Measurements from ENCODE around the gene PGBD5.
"Not testable (repeated sequence)": the region's sequence is repeated elsewhere in the genome, so short reads cannot be mapped to it uniquely, and the experiment has no call there.

Gene PGBD5, protein sequence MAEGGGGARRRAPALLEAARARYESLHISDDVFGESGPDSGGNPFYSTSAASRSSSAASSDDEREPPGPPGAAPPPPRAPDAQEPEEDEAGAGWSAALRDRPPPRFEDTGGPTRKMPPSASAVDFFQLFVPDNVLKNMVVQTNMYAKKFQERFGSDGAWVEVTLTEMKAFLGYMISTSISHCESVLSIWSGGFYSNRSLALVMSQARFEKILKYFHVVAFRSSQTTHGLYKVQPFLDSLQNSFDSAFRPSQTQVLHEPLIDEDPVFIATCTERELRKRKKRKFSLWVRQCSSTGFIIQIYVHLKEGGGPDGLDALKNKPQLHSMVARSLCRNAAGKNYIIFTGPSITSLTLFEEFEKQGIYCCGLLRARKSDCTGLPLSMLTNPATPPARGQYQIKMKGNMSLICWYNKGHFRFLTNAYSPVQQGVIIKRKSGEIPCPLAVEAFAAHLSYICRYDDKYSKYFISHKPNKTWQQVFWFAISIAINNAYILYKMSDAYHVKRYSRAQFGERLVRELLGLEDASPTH

GRCh38 chr1:230426246-230427093, at the start of gene PGBD5:
Gene PGBD5, minus strand, starts transcription at chr1:230426332. Its CDS starts 404 bp downstream, at chr1:230425928.
- DNase-seq, result peak; percentile 5 to 16

DNA sequence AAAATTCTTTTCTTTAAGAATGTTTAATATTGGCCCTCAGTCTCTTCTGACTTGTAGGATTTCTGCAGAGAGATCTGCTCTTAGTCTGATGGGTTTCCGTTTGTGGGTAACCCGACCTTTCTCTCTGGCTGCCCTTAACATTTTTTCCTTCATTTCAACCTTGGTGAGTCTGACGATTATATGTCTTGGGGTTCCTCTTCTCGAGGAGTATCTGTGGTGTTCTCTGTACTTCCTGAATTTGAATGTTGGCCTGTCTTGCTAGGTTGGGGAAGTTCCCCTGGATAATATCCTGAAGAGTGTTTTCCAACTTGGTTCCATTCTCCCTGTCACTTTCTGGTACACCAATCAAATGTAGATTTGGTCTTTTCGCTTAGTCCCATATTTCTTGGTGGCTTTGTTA, 48.8 kb upstream of the PGBD5 start:
- not testable (repeated sequence) for DNase-seq

DNA sequence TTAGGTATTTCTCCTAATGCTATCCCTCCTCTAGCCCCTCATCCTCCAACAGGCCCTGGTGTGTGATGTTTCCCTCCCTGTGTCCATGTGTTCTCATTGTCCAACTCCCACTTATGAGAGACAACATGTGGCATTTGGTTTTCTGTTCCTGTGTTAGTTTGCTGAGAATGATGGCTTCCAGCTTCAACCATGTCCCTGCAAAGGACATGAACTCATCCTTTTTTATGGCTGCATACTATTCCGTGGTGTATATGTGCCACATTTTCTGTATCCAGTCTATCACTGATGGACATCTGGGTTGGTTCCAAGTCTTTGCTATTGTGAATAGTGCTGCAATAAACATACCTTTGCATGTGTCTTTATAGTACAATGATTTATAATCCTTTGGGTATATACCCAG, 44.6 kb upstream of the PGBD5 start:
- DNase-seq, result not testable (repeated sequence)

DNA sequence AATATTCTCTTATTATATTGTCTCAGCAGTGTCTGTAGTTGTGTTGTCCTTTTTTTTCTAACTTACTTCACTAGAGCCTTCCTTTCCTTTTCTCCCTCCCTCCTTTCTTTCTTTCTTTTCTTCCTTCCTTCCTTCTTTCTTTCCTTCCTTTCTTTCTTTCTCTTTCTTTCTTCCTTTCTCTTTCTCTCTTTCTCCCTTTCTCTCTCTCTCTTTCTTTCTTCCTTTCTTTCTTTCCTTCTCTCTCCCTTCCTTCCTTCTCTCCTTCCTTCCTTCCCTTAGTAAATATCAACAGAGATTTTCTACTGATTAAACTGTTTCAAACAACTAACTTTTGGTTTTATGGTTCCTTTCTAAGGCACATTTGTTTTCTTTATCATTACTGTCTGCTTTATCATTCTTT, 43.1 kb upstream of the PGBD5 start:
- no peak for DNase-seq

DNA sequence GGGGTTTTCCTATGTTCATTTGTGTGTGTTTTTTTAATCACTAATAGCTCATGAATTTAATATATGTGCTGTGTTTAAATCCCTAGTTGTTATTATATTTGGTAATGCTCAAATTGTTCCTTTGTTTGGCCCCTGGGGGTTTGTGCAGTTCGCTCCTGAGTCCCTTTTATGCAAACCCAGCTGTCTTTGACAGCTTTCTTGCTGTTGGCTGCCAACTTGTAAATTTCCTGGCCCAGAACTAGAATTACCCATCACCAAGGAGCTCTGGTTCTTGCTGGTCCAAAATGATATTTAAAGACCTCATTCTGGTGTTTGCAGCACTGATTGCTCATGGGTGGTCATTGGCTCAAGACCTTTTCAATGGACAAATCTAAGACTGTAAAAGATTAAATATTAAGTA, 39.6 kb upstream of the PGBD5 start:
- DNase-seq, result no peak

DNA sequence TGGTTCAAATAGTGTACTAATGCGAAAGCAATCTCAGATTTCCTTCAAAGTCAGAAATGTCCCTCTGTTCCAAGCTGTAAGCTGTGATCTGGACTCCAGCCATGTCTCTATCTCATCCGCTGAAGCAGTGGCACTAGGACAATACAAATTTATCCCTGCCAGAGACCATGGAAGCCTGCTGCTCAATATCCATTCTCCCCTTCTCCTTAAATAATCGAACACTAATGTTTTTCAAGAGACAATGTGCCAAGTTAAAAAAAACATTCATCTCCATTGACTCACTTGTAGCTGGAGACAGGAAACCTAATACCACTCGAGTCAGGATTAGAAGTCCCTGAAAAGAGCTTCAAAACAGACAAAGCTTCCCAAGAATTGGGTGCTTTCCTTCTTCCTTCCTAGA, 38.5 kb upstream of the PGBD5 start:
- no peak for DNase-seq

GRCh38 chr1:230463760-230464159, 37.6 kb upstream of the PGBD5 start:
- DNase-seq, result no peak

DNA sequence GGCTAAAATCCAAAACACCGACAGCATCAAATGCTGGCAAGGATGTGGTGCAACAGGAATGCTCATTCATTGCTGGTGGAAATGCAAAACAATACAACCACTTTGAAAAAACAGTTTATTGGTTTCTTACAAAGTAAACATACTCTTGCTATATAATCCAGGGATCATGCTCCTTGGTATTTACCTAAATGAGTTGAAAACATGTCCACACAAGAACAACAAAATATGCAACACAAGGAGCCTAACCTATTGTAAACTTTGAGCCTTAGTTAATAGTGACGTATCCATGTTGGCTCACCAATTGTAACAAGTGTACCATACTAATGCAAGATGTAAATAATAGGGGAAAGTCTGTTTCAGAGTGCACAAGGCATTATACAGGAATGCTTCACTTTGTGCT, 37.2 kb upstream of the PGBD5 start:
- no peak for DNase-seq

- DNase-seq, result no peak
These were observed 33.3 kb upstream of the PGBD5 start for GRCh38 chr1:230459465-230459864.

- no peak for DNase-seq
These were observed 32.4 kb upstream of the PGBD5 start for GRCh38 chr1:230458509-230458908.

- no peak for DNase-seq
These were observed 30.3 kb upstream of the PGBD5 start for GRCh38 chr1:230456478-230456877.

- no peak for DNase-seq
These were observed 29.2 kb upstream of the PGBD5 start for GRCh38 chr1:230455291-230455690.

GRCh38 chr1:230453377-230453776, 27.2 kb upstream of the PGBD5 start:
- DNase-seq, result no peak

- no peak for DNase-seq
These were observed 15.3 kb upstream of the PGBD5 start for GRCh38 chr1:230441183-230442029.

GRCh38 chr1:230435108-230435507, 9.0 kb upstream of the PGBD5 start:
- no peak for DNase-seq

GRCh38 chr1:230431527-230431926, 5.4 kb upstream of the PGBD5 start:
- no peak for DNase-seq

DNA sequence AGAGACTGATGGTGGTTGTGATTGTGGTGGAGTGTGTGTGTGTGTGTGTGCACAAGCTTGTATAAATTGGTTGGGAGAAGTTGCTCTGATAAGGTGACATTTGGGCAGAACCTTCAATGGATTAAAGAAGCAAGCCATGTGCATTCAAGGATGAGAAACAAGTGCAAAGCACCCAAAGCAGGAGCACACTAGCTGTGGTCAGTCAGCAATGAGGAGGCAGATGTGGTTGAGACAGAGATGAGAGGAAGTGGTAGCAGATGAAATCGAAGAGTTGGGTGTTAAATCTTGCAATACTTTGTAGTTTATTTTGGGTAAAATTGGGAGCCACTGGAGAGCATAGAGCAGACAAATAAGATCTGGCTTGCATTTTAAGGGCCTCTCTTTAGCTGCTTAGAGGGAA, 4.4 kb upstream of the PGBD5 start:
- no peak for DNase-seq

- DNase-seq, result no peak
These were observed 3.1 kb upstream of the PGBD5 start for GRCh38 chr1:230429067-230429735.

GRCh38 chr1:230427981-230428380, 1.8 kb upstream of the PGBD5 start:
- no peak for DNase-seq

DNA sequence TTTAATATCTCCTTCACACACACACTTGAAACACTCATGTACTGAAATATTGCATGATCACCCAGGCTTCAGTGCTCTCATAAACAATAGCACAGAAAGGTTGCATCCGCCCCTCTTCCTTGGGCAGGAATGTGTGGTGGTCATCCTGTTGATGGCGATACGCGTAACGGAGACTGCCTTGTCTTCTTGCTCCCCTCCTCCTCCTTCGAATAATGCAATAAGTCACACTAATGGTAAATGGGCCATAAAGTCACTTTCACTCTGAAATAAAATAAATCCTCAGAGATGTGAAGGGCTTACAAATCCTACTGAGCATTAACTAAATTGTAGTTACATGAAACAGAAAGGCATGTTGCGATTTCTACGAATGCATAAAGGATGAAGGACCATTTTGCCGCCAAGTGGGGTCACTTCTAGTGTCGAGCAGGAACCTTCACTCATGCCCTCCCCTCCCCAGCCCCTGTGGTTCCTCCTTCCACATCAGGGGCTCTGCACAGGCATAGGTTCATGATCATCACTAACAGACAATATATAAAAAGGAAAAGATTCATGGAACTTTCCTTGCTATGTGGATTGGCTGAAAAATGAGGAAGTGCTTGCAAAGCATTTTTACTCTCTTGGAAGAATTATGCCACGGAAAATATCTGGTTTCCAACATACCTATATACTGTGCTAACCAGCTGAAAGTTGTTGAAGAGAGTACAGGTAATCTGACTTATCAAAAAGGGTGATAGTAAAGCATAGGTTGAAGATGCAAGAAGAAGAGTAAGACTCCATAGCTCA, 1.2 kb upstream of the PGBD5 start:
- DNase-seq, result no peak
